GM18858 (cell line): ENCODE data around the gene GRAPL.
"Not testable (repeated sequence)": the region's sequence is repeated elsewhere in the genome, so short reads cannot be mapped to it uniquely, and the experiment has no call there.

Experiments
- ATAC-seq: cut with Tn5 transposase; IDR thresholded peaks from one replicate; pipeline ENCODE4 v1.9.1; 2021; ENCODE audit not compliant: unreplicated experiment

The GRAPL gene

DNA sequence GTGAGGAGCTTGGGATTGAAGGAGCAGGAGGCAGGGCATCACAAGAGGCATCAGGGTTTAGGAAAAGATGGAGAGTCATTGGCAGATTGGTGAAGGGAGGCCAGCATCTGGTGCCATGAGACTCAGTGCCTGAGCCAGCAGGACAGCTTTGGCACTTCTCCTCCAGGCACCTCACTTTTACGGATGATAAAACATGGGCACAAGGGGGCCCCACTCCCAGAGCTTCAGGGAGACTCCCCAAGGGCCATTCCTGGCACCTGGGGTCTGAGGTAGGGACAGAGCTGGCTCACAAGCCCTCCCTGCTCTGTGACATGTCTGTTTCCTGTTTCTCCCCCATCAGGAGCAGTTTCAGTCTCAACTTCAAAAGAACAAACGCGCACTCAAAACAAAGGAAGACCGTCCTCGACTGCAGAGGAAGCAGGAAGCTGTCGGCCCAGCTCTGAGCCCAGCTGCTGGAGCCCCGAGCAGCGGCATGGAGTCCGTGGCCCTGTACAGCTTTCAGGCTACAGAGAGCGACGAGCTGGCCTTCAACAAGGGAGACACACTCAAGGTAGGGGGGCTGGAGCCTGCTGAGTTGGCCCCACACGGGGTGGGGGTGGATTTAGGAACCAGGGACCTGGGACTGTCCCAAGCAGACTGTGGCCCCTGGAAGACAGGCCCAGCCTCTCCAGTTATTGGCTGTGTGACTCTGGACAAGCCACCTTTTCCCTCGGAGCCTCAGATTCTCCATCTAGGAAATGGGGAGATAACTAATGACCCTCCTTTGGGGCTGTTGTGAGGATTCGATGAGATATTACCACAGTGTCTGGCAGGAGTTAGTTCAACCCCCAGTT lies at the start of gene GRAPL:
Gene GRAPL (plus strand): TSS at position 442 of the 833 bp plus-strand sequence. CDS start 31 bp downstream, at position 473.
- not testable (repeated sequence) for ATAC-seq

DNA sequence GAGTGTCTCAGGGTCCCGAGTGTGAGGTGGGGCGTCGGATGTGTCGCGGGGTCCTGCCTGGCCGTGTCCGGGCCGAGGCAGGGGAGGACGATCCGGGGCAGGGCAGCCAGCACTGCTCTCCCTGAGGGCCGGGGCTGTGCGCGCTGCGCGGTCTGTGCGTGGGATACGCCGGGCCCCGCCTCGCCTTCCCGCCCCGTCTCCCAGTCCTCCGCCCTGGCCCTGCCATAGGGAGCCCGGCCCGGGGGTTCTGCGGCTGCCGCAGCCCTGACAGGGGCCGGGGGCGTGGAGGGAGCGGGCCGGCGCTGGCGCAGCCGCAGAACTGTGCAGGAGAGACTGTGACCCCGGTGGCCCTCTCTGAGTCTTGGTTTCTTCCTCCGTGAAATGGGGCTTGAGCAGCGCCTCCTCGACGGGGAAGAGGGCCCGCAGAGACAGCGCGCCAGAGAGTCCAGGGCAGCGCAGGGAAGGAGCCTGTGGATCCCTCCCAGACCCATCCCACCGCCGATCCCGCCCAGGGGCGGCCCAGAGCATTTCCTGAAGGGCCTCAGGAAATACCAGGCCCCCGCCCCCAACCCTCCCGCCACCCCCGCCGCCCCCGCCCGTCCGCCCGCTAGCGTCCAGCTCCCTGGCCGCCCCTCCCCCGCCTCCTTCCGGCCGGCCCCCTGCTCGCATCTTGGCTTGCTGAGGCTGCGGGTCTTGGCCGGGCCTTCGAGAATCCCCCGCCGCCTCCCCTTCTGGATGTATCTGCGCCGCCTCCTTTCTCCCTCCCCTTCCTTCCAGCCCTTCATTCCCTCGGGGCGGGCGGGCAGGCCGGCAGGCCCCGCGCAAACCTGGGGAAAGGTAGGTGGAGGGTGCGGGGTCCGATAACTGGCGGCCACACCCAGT lies 38.3 kb upstream of the GRAPL start:
- ATAC-seq: not testable (repeated sequence)

DNA sequence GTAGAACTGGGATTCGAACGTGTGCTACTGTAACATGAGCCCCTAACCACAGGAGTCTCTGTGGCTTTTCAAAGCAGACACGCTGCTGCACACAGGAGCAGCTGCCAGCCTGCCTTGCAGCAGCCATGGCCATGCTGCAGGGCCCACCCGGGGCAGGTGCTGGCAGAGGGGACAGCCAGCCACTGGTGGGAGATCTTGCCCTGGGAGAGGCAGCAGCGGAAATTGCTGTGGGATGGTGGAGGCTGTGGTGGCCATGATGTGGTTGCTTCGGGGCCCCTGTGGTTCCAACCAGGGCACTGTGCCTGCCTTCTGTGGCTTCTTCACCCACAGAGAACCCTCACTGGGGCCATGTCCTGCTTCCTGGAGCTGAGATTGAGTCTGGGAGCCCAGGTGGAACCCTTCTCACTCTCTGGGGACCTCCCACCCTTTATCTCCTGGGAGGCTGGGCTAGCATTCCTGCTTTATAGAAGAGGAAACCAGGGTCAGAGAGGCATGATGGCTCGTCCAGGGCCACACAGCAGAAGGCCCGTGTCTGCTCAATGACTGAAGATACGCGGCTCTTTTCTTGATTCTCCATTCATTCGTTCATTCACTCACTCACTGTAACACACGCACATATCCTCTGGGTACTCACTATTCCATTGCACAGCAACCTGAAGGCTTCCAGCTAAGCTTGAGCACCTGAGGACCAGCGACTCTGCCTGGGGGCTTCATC lies 37.2 kb upstream of the GRAPL start:
- peak; percentile 45 for ATAC-seq

DNA sequence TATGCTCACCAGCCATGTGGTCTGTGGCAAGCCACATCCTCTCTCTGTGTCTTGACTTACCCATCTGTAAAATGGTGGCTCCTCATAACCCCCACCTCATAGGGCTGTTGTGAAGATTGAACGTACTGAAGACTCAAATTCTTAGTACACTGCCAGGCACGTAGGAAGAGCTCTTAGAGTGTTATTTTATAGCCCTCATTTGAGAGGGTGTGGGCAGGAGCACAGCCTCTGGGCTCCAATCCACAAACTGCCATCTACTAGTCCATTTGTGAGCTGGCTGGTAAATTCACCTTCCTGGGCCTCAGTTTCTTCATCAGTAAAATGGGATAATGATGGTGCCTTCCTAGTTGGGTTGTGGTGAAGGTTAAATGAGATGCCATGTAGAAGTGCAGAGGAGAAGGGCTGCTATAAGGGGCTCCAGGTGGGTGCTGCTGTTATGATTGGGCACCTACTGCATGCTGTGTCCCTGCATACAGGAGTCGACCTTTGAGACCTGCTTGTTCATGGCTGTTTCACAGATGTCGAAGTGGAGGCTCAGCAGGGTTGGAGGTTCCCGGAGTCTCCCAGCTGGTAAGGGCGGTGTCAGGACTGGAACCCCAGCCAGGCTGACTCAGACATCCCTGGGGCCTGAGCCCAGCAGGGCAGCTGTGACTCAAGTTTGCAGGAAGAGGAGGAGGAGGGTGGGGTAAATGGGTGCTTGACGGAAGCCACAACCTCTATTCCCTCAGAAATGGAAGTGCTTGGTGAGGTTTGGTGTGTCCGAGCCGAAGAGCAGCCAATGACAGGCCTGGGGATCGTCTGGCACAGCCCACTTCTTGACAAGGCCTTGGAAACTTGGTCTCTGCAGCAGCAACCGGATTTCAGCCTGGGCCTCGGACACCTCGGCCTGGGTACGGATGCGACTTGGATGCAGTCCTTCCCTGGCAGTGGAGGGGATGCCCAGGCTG lies 34.4 kb upstream of the GRAPL start:
- not testable (repeated sequence) for ATAC-seq

DNA sequence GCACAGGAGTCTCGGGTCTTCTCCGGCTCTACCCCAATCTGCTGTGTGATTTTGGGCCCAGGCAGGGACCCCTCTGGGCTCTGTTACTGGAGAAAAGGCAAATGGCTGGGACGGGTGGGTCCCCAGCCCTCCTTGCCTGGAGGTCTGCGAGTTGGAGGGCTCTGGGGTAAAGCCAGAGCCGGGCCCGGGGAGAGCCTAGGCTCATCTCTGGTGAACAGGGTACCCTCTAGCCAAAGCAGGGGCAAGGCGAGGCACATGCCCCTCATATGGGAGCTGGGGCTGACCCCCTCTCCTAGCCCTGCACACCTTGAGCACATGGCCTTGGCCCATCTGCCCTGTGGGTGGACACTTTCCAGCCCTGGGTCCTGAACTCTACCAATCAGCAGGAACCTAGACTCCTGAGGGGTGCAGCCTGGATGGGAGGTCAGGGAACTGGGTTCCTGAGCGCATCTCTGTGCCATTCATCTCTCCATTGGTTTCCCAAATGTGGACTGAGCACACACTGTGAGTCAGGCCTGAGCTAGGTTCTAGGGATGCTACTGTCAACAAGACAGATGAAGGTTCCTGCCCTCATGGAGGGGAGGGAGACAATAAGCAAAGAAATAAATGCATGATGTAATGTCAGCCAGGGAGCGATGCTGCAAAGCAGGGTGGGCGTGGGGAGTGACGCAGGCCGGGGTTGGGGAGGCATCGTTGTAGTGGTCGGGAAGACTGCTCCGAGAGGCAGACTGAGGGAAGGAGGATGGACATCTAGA lies 33.5 kb upstream of the GRAPL start:
- not testable (repeated sequence) for ATAC-seq

DNA sequence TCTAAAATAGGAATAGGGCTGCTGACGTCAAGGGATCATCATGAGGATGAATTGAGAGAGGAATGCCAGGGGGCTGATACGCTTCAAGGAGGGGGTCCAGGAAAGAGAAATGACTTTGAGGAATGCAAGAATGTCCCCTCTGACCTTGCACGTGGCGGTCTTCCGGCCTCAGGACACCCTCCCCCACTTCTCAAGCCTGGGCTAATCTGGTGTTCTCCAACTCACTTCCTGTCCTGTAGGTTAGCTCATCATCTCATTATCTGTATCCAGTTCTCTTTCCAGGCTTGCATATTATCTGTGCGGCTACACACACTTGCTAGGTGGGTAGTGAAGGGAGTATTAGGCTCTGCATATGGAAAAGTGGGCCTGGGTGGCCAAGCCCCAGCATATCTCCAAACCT lies 18.9 kb upstream of the GRAPL start:
- ATAC-seq: not testable (repeated sequence)

DNA sequence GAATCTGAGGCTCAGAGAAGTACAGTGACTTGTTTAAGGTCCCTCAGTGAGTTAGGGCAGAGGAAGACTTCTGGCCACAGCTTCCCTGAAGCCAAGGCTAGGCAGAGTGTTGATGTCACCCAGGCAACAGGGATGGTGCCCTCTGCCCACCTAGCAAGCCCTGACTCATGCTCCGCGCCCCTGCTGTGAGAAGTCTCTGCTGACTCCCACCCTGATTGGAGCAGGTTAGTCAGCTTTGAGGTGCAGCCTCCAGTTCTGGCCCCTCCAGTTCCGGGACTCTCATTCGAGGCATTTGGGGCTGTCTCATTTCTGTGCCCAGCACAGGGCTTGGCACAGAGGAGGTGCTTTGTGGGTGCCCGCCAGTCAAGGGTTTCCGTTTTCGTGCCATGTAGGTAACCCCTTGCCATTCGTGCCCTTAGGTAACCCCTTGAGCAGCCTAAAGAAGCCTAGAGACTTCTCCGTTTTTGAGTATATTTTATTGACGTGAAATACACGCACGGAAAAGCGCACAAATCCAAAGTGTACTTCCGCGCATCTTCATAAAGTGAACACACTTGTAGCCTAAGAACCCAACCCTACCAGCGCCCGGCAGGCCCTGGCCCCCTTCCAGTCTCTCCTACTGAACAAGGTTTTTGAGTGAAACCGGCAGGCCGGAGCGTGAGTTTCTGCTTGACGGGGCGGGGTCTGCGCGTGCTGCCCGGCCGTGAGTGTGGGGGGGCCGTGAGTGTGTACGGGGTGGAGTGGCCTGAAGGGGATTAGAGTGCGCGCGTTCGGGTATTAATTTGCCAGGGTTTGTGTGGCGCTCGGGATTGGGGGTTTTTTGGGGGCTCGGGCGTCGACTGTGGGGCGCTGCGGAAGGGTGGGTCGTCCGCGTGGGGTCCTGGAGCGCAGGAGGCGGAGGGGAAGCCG lies 16.9 kb upstream of the GRAPL start:
- ATAC-seq: peak; percentile 4

DNA sequence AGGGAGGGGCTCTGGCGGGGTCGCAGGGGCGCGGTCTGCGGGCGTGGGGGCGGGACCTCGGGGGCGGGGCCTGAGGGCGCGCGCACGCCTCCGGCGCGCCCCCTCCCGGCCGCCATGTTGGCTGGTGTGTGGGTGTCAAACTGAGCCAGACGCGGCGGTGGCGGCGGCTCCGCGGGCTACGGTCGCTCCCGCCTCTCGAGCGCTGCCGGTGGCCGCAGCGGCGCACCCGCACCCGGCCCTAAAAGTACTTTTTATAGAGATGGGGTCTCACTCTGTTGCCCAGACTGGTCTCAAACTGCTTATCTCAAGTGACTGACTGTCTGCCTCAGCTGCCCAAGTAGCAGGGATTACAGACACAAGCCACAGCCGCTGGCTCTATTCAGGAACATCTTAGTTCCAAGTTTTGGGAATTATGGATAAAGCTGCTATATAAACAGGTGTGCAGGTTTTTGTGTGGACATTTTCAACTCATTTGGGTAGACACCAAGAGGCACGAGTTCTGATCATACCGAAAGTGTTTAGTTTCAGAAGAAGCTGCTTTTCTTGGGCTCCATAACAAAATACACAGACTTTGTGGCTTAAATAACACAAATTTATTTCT lies 16.2 kb upstream of the GRAPL start:
- peak; percentile 64 for ATAC-seq

DNA sequence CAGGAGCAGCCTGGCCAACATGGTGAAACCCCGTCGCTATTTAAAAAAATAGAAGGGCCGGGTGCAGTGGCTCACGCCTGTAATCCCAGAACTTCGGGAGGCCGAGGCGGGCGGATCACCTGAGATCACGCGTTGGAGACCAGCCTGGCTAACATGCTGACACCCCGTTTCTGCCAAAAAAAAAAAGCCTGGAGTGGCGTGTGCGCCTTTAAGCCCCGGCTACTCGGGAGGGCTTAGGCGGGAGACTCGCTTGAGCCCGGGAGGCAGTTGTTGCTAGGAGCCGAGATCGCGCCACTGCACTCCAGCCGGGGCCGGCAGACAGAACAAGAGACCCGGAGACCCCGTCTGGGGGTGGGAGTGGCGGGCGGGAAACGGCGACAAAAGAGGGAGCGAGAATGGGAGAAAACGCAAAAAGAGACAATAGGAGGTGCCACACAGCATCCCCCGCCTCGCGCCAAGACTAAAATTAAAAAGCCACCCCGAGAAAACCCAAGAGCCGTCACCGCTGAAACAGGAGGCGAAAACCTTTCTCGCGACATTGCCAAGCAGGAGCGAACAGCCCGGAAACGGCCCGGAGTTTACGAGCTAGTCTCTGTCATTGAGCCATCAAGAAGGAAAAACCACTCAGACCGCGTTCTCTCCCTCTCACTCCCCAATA lies 15.5 kb upstream of the GRAPL start:
- ATAC-seq: not testable (repeated sequence)

DNA sequence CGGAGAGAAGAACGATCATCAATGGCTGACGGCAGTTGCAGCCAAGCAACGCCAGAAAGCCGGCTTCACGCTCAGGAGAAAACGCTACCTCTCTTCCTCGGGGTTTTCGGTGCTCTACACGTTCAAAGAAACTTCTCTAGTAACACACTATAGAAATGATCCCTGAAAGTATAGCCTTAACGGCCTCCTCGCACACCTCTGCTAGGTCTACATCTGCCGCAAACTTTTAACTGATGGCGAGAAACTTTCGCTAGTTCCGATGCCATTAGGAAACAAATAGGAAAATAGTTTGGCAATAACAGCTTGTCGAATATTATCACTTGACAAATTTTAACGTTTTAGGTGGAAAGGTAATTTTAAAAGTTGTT lies 14.9 kb upstream of the GRAPL start:
- ATAC-seq: not testable (repeated sequence)

DNA sequence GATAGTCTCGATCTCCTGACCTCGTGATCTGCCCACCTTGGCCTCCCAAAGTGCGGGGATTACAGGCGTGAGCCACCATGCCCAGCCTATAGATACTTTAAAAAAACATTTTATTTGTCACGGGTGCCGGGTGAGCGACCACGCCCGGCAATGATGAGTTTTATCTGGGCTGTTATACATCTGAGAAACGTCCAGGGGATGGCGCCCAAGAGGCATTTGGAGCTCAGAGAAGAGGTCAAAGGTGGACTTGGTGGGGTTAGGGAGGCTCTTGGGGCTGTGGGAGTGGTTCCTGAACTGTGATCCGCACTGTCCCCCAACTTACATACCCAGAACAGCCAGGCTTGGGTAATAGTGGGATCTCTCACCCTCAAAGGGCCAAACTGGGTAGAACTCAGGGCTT lies 8.7 kb upstream of the GRAPL start:
- ATAC-seq: not testable (repeated sequence)

DNA sequence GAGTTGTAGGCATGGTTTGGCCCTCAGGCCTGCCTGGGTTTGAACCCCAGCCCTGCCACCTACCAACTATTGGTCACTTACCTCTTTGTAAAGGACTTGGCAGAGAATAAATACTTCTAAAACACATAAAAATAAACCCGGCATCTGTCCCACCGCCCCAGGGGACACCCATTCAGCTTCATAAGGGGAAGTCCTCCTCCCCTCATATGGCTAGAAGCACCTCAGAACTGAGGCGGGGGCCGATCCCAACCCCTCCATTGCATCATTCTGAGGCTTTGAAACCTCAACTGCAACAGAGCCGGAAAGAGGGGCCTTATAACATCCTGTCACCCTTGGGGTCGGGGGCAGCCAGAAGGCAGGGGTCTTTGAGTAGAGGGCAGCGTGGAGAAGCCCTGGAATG lies 2.1 kb upstream of the GRAPL start:
- not testable (repeated sequence) for ATAC-seq

DNA sequence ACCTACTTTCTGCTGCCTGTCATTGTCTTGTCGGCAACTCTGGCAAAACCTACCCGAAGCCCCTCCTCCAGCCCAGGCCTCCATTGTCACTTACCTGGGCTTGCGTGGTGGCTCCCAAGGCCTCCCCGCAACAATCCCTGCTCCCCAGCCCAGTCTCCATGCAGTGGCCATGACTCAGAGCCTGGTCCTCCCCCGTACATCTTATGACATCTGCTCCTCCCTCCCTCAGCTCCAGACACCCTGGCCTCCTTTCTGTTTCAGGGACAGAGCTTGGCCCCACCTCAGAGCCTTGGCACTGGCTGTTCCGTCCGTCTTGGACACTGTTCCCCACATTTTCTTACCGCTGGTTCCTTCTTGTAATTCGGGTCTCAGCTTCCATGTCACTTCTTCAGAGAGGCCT lies 2.1 kb downstream of the GRAPL start:
- not testable (repeated sequence) for ATAC-seq

DNA sequence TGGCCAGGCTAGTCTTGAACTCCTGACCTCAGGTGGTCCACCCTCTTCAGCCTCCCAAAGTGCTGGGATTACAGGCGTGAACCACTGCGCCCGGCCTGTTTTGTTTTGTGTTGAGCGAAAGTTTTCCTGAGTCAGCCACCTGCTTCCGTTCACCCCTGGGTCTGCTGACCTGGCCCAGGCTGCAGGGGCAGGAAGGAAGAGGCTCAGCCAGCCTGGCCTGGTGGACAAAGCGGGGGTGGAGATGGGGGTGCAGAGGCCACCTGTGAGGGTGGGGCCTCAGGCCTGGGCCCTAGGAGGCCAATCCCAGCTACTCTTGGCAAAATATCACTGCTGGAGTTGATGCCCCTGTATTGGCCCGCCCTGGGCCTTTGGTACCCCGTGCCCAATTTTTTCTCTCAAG lies 3.7 kb downstream of the GRAPL start:
- ATAC-seq: not testable (repeated sequence)

DNA sequence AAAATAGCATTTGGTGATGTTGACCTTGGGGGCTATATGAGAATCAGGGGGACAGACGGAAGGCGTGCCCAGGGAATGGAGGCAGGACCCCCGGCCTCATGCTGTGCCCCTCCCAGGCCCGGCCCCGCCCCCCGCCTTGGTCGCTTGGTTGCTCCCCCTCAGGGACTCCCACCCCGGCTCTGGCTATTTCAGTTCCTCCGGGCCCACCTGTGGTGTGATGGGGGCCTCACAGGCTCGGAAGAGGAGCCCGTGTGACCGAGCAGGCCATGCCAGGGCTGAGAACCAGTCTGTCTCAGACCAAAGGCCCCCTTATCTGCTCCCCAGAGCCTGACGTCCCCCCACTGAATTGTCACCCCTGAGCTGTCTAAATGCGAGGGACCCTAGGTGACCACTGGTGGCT lies 4.4 kb downstream of the GRAPL start:
- not testable (repeated sequence) for ATAC-seq

DNA sequence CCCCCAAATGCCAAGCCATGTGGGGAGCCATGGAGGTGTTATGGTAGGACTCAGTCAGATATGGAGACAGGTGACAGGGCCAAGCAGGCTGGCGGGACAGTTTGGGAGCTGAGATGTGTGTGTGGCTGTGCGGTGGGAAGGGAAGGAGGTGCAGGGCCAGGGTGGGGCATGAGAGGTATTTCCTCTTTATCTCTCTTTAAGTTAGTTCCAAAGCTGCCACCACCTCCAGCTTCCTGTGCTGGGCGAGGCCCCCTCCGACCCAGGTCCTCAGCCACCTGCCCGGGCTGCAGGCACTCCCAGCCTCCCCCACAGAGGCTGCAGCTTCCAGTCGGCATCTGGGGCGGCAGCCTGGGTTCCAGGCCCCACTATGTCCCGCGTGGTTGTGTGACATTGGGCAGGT lies 6.4 kb downstream of the GRAPL start:
- not testable (repeated sequence) for ATAC-seq

DNA sequence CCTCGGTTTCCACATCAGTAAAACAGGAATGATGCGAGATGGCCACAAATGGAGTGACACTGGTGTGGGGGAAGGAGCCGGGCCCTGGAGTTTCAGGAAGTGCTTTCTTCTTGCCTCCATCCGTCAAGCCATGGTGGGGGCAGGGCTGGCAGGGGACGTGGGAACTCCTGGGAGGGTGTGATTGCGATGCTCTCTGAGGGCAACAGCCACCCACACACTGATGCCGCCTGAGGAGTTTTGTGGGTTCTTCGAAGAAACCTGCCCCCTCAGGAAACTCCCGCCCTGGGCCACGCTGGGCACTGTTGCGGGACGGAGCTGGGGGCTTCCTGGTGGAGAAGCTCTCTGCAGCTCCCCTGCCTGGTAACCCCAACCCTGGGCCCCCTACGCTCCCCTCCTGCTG lies 8.0 kb downstream of the GRAPL start:
- ATAC-seq: not testable (repeated sequence)
